GM23338 (cell line): Measurements from ENCODE around the gene GPR78. TPM values are rescaled to one million over a fixed set of nuclear protein-coding genes. Genes with fewer than 3 reads are reported as not detected.

ENCODE experiments used
- ATAC-seq: fragments of 200-7000 bp; cut with Tn5 transposase; 3 replicates; pipeline ENCODE4 v1.9.1; 2020
- DNase-seq: peaks from one replicate; pipeline ENCODE4 v3.0.0-alpha.2; 2015; ENCODE audit warnings: low spot score
- H2AFZ ChIP-seq: fragments of 200-600 bp; sonication (generic); 2 replicates; pipeline ENCODE4 v1.8.0; 2016; ENCODE audit warnings: antibody characterized with exemption, mild to moderate bottlenecking, moderate library complexity
- H3F3A ChIP-seq: fragments of 200-600 bp; sonication (generic); replicated peaks from 2 replicates; pipeline ENCODE4 v1.8.0; 2017; ENCODE audit warnings: antibody characterized with exemption, mixed run types, low read depth
- H3K27ac ChIP-seq: fragments of 200-600 bp; sonication (generic); 2 replicates; pipeline ENCODE4 v1.6.1; 2016; ENCODE audit warnings: low read depth
- H3K27me3 ChIP-seq: fragments of 200-600 bp; sonication (generic); 2 replicates; pipeline ENCODE4 v1.8.0; 2016; ENCODE audit warnings: mild to moderate bottlenecking, mixed run types, moderate library complexity; ENCODE audit not compliant: insufficient read depth
- H3K36me3 ChIP-seq: fragments of 200-600 bp; sonication (generic); 2 replicates; pipeline ENCODE4 v1.8.0; 2016; ENCODE audit warnings: mild to moderate bottlenecking; ENCODE audit not compliant: insufficient read depth
- H3K4me1 ChIP-seq: fragments of 200-600 bp; sonication (generic); 2 replicates; pipeline ENCODE4 v1.8.0; 2016; ENCODE audit warnings: mild to moderate bottlenecking, moderate library complexity; ENCODE audit not compliant: insufficient read depth
- H3K4me2 ChIP-seq: fragments of 200-600 bp; sonication (generic); 2 replicates; pipeline ENCODE4 v1.7.1; 2017; ENCODE audit warnings: mixed run types
- H3K4me3 ChIP-seq: fragments of 200-600 bp; sonication (generic); 2 replicates; pipeline ENCODE4 v1.6.1; 2016; ENCODE audit warnings: mixed run types
- H3K79me2 ChIP-seq: fragments of 200-600 bp; sonication (generic); replicated peaks from 2 replicates; pipeline ENCODE4 v1.8.0; 2017; ENCODE audit warnings: mild to moderate bottlenecking; ENCODE audit not compliant: insufficient read depth
- H3K9me2 ChIP-seq: fragments of 200-600 bp; sonication (generic); 2 replicates; pipeline ENCODE4 v1.8.0; 2017; ENCODE audit not compliant: insufficient read depth
- H4K20me1 ChIP-seq: fragments of 200-600 bp; sonication (generic); replicated peaks from 2 replicates; pipeline ENCODE4 v1.8.0; 2017; ENCODE audit warnings: mild to moderate bottlenecking; ENCODE audit not compliant: insufficient read depth
- H3K27ac Mint-ChIP-seq: 2 replicates; pipeline ENCODE4 v1.8.0; 2020; ENCODE audit warnings: inconsistent platforms, mild to moderate bottlenecking, moderate library complexity, mixed read lengths
- H3K27me3 Mint-ChIP-seq: 3 replicates; pipeline ENCODE4 v1.8.0; 2022; ENCODE audit warnings: low read depth, mild to moderate bottlenecking, moderate library complexity, mixed read lengths, inconsistent platforms; ENCODE audit not compliant: insufficient read depth, poor library complexity
- H3K36me3 Mint-ChIP-seq: 3 replicates; pipeline ENCODE4 v1.8.0; 2021; ENCODE audit warnings: low read depth, mild to moderate bottlenecking, inconsistent platforms, moderate library complexity, mixed read lengths
- H3K4me1 Mint-ChIP-seq: 3 replicates; pipeline ENCODE4 v1.8.0; 2020; ENCODE audit warnings: mild to moderate bottlenecking, inconsistent platforms, mixed read lengths
- H3K4me3 Mint-ChIP-seq: 3 replicates; pipeline ENCODE4 v1.8.0; 2021; ENCODE audit warnings: moderate library complexity, mild to moderate bottlenecking, inconsistent platforms, mixed read lengths
- H3K9me3 Mint-ChIP-seq: 3 replicates; pipeline ENCODE4 v1.8.0; 2020; ENCODE audit warnings: moderate library complexity, mild to moderate bottlenecking, inconsistent platforms, mixed read lengths
- EZH2 ChIP-seq: fragments of 200-600 bp; sonication (generic); IDR thresholded peaks from one replicate; pipeline ENCODE4 v1.8.0; 2017; ENCODE audit warnings: antibody characterized with exemption, mild to moderate bottlenecking, low read depth; ENCODE audit not compliant: unreplicated experiment
- JUNB ChIP-seq: IDR thresholded peaks from one replicate; pipeline ENCODE4 v1.6.1; 2016; ENCODE audit warnings: antibody characterized with exemption; ENCODE audit not compliant: unreplicated experiment
- ZNF114 ChIP-seq: fragments of 250-450 bp; sonication (Bioruptor Pico); IDR thresholded peaks from 2 replicates; pipeline ENCODE4 v1.5.0; 2020; ENCODE audit warnings: mild to moderate bottlenecking, moderate library complexity
- polyA plus RNA-seq: library from polyadenylated mRNA; unstranded; fragments of >200 nt; fragmentation: Nextera tagmentation; extraction: Ambion mirVana; gene quantifications from 2 replicates; pipeline ENCODE4 v1.2.1, GENCODE V29; 2016
- total RNA-seq: library from RNA; depleted of rRNA; stranded (reverse); fragments of >200 nt; shearing (Covaris generic); gene quantifications from 2 replicates; pipeline ENCODE4 v1.2.3, GENCODE V29; 2014
- TF ChIP-seq, protein P1 (sequence below), 2 experiments: fragments of 200-600 bp in 1 of 2; sonication (generic) in 1 of 2; conservative IDR thresholded peaks; 2 replicates each; pipeline versions ENCODE4 v1.5.1 to v1.6.1; 2016 to 2017; ENCODE audit warnings: antibody characterized with exemption in 2 of 2, low read depth in 2 of 2, mild to moderate bottlenecking in 2 of 2, moderate library complexity in 1 of 2
- TF ChIP-seq, protein P2 (sequence below): fragments of 250-450 bp; sonication (Bioruptor Pico); IDR thresholded peaks from 2 replicates; pipeline ENCODE4 v1.5.0; 2020; ENCODE audit warnings: mild to moderate bottlenecking, moderate library complexity

GPR78 gene
- total and polyA plus RNA-seq, 2 experiments from 2014 or later: 0.82 to 2.7 TPM

DNA sequence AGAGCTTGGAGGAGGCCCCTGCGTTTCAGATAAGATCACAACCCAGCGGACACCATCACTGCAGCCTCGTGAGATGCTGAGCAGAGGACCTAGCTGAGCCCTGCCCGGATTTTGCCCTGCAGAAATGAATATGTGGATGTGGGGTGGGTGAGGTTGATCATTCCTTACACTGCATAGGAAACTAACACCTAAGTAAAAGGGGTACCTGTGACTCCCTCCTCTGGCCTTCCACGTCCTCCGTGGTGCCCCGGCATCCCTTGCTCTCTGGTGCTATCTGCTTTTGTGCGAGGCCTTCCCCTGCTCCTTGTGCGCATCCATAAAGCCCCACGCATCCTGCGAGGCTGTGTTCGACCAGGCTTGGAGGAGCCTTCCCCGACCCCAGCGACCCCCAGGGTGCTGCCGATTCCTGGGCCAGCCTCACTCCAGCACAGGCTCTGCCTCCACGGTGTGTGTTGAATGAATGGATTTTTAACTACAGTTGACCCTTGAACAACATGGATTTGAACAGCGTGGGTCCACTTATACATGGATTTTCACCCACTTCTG lies 25.6 kb upstream of the GPR78 start (continued):
- no peak for TF ChIP-seq JUNB
- TF ChIP-seq, protein P1, sequence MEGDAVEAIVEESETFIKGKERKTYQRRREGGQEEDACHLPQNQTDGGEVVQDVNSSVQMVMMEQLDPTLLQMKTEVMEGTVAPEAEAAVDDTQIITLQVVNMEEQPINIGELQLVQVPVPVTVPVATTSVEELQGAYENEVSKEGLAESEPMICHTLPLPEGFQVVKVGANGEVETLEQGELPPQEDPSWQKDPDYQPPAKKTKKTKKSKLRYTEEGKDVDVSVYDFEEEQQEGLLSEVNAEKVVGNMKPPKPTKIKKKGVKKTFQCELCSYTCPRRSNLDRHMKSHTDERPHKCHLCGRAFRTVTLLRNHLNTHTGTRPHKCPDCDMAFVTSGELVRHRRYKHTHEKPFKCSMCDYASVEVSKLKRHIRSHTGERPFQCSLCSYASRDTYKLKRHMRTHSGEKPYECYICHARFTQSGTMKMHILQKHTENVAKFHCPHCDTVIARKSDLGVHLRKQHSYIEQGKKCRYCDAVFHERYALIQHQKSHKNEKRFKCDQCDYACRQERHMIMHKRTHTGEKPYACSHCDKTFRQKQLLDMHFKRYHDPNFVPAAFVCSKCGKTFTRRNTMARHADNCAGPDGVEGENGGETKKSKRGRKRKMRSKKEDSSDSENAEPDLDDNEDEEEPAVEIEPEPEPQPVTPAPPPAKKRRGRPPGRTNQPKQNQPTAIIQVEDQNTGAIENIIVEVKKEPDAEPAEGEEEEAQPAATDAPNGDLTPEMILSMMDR (conservative IDR thresholded peaks at IDR 0.05; ENCODE audit: low read depth in 2 of 2): no peak
- TF ChIP-seq, protein P2, sequence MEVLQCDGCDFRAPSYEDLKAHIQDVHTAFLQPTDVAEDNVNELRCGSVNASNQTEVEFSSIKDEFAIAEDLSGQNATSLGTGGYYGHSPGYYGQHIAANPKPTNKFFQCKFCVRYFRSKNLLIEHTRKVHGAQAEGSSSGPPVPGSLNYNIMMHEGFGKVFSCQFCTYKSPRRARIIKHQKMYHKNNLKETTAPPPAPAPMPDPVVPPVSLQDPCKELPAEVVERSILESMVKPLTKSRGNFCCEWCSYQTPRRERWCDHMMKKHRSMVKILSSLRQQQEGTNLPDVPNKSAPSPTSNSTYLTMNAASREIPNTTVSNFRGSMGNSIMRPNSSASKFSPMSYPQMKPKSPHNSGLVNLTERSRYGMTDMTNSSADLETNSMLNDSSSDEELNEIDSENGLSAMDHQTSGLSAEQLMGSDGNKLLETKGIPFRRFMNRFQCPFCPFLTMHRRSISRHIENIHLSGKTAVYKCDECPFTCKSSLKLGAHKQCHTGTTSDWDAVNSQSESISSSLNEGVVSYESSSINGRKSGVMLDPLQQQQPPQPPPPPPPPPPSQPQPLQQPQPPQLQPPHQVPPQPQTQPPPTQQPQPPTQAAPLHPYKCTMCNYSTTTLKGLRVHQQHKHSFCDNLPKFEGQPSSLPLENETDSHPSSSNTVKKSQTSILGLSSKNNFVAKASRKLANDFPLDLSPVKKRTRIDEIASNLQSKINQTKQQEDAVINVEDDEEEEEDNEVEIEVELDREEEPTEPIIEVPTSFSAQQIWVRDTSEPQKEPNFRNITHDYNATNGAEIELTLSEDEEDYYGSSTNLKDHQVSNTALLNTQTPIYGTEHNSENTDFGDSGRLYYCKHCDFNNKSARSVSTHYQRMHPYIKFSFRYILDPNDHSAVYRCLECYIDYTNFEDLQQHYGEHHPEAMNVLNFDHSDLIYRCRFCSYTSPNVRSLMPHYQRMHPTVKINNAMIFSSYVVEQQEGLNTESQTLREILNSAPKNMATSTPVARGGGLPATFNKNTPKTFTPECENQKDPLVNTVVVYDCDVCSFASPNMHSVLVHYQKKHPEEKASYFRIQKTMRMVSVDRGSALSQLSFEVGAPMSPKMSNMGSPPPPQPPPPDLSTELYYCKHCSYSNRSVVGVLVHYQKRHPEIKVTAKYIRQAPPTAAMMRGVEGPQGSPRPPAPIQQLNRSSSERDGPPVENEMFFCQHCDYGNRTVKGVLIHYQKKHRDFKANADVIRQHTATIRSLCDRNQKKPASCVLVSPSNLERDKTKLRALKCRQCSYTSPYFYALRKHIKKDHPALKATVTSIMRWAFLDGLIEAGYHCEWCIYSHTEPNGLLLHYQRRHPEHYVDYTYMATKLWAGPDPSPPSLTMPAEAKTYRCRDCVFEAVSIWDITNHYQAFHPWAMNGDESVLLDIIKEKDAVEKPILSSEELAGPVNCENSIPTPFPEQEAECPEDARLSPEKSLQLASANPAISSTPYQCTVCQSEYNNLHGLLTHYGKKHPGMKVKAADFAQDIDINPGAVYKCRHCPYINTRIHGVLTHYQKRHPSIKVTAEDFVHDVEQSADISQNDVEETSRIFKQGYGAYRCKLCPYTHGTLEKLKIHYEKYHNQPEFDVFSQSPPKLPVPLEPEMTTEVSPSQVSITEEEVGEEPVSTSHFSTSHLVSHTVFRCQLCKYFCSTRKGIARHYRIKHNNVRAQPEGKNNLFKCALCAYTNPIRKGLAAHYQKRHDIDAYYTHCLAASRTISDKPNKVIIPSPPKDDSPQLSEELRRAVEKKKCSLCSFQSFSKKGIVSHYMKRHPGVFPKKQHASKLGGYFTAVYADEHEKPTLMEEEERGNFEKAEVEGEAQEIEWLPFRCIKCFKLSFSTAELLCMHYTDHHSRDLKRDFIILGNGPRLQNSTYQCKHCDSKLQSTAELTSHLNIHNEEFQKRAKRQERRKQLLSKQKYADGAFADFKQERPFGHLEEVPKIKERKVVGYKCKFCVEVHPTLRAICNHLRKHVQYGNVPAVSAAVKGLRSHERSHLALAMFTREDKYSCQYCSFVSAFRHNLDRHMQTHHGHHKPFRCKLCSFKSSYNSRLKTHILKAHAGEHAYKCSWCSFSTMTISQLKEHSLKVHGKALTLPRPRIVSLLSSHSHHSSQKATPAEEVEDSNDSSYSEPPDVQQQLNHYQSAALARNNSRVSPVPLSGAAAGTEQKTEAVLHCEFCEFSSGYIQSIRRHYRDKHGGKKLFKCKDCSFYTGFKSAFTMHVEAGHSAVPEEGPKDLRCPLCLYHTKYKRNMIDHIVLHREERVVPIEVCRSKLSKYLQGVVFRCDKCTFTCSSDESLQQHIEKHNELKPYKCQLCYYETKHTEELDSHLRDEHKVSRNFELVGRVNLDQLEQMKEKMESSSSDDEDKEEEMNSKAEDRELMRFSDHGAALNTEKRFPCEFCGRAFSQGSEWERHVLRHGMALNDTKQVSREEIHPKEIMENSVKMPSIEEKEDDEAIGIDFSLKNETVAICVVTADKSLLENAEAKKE: no peak

DNA sequence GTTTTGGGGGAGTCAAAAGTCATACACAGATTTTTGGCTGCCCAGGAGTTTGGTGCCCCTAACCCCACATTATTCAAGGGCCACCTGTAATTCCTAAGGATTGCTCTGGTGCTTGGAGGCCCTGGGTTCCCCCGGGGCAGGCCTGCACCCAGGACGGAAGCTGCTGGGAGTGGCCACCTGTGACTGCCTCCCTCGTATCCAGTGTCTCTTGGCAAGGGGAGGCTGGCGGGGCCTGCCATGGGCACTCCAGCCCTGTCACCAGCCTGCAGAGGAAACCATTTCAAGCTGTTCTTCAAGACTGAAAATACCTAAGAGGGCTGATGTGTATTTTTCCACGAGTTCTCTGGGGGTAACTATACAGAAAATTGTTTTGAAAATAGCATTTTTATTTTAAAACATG lies 24.5 kb upstream of the GPR78 start:
- Histone ChIP-seq H3K79me2 (no peaks in the 10 kb centered on the region), H4K20me1 (no peaks in the 10 kb centered on the region), H3K4me3 (no peak overlapping the region), H3K4me1 (peaks cover 5% of the 10 kb centered on the region; the same call in 1 of the 2 replicates), H3K27me3 (no peaks in the 10 kb centered on the region), H2AFZ (no peak overlapping the region), H3K36me3 (no peaks in the 10 kb centered on the region; the same call in 1 of the 2 replicates), H3K4me2 (no peak overlapping the region), H3F3A (no peaks in the 10 kb centered on the region), H3K9me2 (no peaks in the 10 kb centered on the region), H3K27ac (no peak overlapping the region)
- Mint-ChIP-seq H3K4me1 (peaks cover 20% of the 10 kb centered on the region), H3K9me3 (no peaks in the 10 kb centered on the region; the same call in 2 of the 3 replicates), H3K27me3 (peaks cover 20% of the 10 kb centered on the region), H3K36me3 (no peaks in the 10 kb centered on the region; the same call in 2 of the 3 replicates), H3K27ac (no peak overlapping the region), H3K4me3 (no peak overlapping the region)
- ATAC-seq (no peak), DNase-seq (no peak)
- TF ChIP-seq ZNF114 (CRISPR knock-in tag): no peak
- TF ChIP-seq, protein P1 (conservative IDR thresholded peaks at IDR 0.05; ENCODE audit: low read depth in 2 of 2): no peak
- no peak for TF ChIP-seq EZH2
